A673 (cell line): Measurements from ENCODE around the gene KIF11. TPM values are rescaled to one million over a fixed set of nuclear protein-coding genes. Genes with fewer than 3 reads are reported as not detected.

Experiments
- BruUV-seq: library from RNA; stranded (reverse); fragments of 400-500 nt; replicated peaks from 2 replicates; lab custom pipeline; 2021; lab: Mats Ljungman, UMichigan
- CTCF ChIA-PET: fragments of 300-600 bp; sonication (Branson Sonifier 250); formaldehyde crosslinking; loops from one replicate; lab custom pipeline; 2022; ENCODE audit warnings: antibody characterized with exemption; lab: Charles Lee
- POLR2A ChIA-PET: fragments of 300-600 bp; sonication (Branson Sonifier 250); formaldehyde crosslinking; loops from one replicate; lab custom pipeline; 2022; ENCODE audit warnings: antibody characterized with exemption; ENCODE audit not compliant: low non-redundant PET; lab: Charles Lee
- DNase-seq: peaks from one replicate; pipeline ENCODE4 v3.0.0-alpha.2; 2015; ENCODE audit warnings: low spot score
- H3K27ac ChIP-seq: fragments of 200-600 bp; sonication (generic); 2 replicates; pipeline ENCODE4 v1.5.1; 2016; ENCODE audit warnings: mixed run types, low read depth, mild to moderate bottlenecking, mixed read lengths, antibody characterized with exemption, low read length; ENCODE audit not compliant: poor library complexity, severe bottlenecking
- H3K27me3 ChIP-seq: fragments of 200-600 bp; sonication (generic); replicated peaks from 2 replicates; pipeline ENCODE4 v1.6.1; 2017; ENCODE audit warnings: mixed run types, low read depth, mild to moderate bottlenecking, mixed read lengths, antibody characterized with exemption, low read length; ENCODE audit not compliant: insufficient read depth, poor library complexity
- H3K36me3 ChIP-seq: fragments of 200-600 bp; sonication (generic); 2 replicates; pipeline ENCODE4 v1.6.1; 2016; ENCODE audit warnings: mixed run types, mild to moderate bottlenecking, mixed read lengths, antibody characterized with exemption, low read length; ENCODE audit not compliant: insufficient read depth, poor library complexity, severe bottlenecking
- H3K4me1 ChIP-seq: fragments of 200-600 bp; sonication (generic); 2 replicates; pipeline ENCODE4 v1.6.1; 2017; ENCODE audit warnings: mixed run types, mild to moderate bottlenecking, mixed read lengths, antibody characterized with exemption, low read length; ENCODE audit not compliant: insufficient read depth, poor library complexity, severe bottlenecking
- H3K4me3 ChIP-seq: fragments of 200-600 bp; sonication (generic); 2 replicates; pipeline ENCODE4 v1.5.1; 2016; ENCODE audit warnings: low read depth, mixed run types, mild to moderate bottlenecking, mixed read lengths, low read length; ENCODE audit not compliant: poor library complexity, severe bottlenecking
- H3K9me3 ChIP-seq: fragments of 200-600 bp; sonication (generic); 2 replicates; pipeline ENCODE4 v1.6.1; 2016; ENCODE audit warnings: mixed run types, low read depth, mild to moderate bottlenecking, mixed read lengths, antibody characterized with exemption, low read length; ENCODE audit not compliant: poor library complexity, severe bottlenecking
- EZH2 ChIP-seq: fragments of 200-600 bp; sonication (generic); IDR thresholded peaks from 2 replicates; pipeline ENCODE4 v1.6.1; 2017; ENCODE audit warnings: borderline replicate concordance, low read depth, mild to moderate bottlenecking, mixed read lengths, antibody characterized with exemption, low read length; ENCODE audit not compliant: poor library complexity, severe bottlenecking
- intact Hi-C: fragments of 100-400 bp; cut with micrococcal nuclease; formaldehyde crosslinking; loops from one replicate; pipeline ENCODE4 v1.10.0; 2022; ENCODE audit not compliant: unreplicated experiment
- total RNA-seq: library from RNA; stranded (reverse); gene quantifications from 2 replicates; pipeline ENCODE4 v1.2.3, GENCODE V29; 2021
- TF ChIP-seq, protein P1 (sequence below): fragments of 300-800, 200-600 bp; sonication (generic); conservative IDR thresholded peaks from 2 replicates; pipeline ENCODE4 v1.5.1; 2017; ENCODE audit warnings: low read depth, mild to moderate bottlenecking, antibody characterized with exemption, low read length, moderate library complexity, mixed read lengths

Gene KIF11
- total RNA-seq, 1 experiment from 2014 or later, result 92.0 TPM

DNA sequence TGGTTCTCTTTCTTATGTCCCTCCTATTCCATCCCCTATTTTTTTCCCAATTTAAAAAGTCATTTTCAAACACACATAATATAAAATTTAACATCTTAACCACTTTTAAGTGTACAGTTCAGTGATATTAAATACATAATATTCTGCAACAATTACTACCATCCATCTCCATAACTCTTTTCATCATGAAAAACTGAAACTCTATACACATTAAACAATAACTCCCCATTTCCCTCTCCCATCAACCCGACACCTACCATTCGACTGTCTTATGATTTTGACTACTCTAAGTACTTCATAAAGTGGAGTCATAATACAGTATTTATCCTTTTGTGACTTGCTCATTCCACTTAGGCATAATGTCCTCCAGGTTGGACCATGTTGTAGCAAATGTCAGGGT lies 2.6 kb downstream of the KIF11 start:
- peaks cover 7% of the 10 kb centered on the region for H3K9me3 ChIP-seq
- no peaks in the 10 kb centered on the region for H3K27me3 ChIP-seq
- intact Hi-C loops, result loop anchor here (10.0 kb wide), 1 partner anchor 249 kb away; the partner anchor contains the start of gene EXOC6
- ChIA-PET CTCF (no interaction called here), POLR2A (no interaction called here)
- peak overlapping the region; percentile 81 for H3K4me3 ChIP-seq
- no TSS peak for BruUV-seq
- peaks cover 8% of the 10 kb centered on the region for H3K36me3 ChIP-seq
- TF ChIP-seq, protein P1, sequence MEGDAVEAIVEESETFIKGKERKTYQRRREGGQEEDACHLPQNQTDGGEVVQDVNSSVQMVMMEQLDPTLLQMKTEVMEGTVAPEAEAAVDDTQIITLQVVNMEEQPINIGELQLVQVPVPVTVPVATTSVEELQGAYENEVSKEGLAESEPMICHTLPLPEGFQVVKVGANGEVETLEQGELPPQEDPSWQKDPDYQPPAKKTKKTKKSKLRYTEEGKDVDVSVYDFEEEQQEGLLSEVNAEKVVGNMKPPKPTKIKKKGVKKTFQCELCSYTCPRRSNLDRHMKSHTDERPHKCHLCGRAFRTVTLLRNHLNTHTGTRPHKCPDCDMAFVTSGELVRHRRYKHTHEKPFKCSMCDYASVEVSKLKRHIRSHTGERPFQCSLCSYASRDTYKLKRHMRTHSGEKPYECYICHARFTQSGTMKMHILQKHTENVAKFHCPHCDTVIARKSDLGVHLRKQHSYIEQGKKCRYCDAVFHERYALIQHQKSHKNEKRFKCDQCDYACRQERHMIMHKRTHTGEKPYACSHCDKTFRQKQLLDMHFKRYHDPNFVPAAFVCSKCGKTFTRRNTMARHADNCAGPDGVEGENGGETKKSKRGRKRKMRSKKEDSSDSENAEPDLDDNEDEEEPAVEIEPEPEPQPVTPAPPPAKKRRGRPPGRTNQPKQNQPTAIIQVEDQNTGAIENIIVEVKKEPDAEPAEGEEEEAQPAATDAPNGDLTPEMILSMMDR, result no peak
- TF ChIP-seq EZH2, result no peak
- H3K27ac ChIP-seq, result no peak overlapping the region
- no peak for DNase-seq
- H3K4me1 ChIP-seq, result peaks cover 17% of the 10 kb centered on the region

DNA sequence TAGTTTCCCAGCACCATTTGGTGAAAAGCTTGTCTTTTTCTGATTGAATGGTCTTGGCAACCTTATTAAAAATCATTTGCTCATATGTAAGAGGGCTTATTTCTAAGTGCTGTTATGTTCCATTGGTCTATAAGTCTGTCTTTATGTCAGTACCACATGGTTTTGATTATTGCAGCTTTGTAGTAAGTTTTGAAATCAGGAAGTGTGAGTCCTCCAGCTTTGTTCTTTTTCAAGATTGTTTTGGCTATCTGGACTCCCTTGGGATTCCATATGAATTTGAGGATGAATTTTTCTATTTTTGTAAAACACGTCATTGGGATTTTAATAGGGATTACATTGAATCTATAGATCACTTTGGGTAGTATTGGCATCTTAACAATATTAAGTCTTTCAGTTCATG lies 5.4 kb downstream of the KIF11 start:
- TF ChIP-seq EZH2, result no peak
- no TSS peak for BruUV-seq
- intact Hi-C loops, result loop anchor here (10.0 kb wide), 1 partner anchor 246 kb away; the partner anchor contains the start of gene EXOC6
- H3K9me3 ChIP-seq, result peaks cover 10% of the 10 kb centered on the region
- DNase-seq, result no peak
- H3K4me3 ChIP-seq, result no peak overlapping the region
- peaks cover 13% of the 10 kb centered on the region for H3K36me3 ChIP-seq
- ChIA-PET POLR2A (no interaction called here), CTCF (no interaction called here)
- no peak overlapping the region for H3K27ac ChIP-seq
- no peaks in the 10 kb centered on the region for H3K27me3 ChIP-seq
- H3K4me1 ChIP-seq, result no peaks in the 10 kb centered on the region

DNA sequence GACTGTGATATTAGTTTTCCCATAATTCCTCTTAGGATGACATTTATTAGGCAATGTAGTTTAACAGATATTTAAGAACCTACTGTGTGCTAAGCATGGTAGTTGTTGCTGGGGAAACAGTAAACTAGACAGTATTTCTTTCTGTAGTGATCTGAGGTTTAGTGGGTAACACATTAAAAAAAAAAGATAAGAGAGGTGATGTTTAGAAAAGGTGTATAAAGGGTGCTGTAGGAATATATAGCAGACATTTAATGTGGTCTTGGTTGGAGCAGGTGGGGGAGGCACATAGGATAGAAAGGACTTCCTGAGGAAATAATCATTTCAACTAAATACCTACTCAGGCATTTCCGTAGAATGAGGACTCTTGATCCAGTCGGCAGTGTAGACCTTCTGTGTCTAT lies 11.9 kb downstream of the KIF11 start:
- POLR2A ChIA-PET, result no interaction called here
- no TSS peak for BruUV-seq
- no peak for TF ChIP-seq EZH2
- TF ChIP-seq, protein P1, result no peak
- Histone ChIP-seq H3K9me3 (peaks cover 3% of the 10 kb centered on the region), H3K4me1 (peaks cover 4% of the 10 kb centered on the region), H3K27ac (no peak overlapping the region), H3K36me3 (peaks cover 49% of the 10 kb centered on the region), H3K4me3 (no peak overlapping the region), H3K27me3 (no peaks in the 10 kb centered on the region)
- intact Hi-C loops, result no loop called here
- no peak for DNase-seq
- CTCF ChIA-PET, result no interaction called here

DNA sequence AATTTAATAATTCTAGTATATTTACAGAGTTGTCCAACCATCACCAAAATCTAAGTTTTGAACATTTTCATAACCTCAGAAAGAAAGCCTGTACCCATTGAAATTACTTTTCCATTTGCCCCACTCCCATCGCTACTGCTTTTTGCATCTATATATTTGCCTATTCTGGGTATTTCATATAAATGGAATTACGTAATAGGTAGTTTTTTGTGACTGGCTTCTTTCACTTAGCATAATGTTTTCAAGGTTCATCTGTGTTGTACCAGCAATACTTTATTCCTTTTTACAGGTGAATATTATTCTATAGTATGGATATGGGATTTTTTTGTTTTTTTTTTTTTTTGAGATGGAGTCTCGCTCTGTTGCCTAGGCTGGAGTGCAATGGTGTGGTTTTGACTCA lies 22.6 kb downstream of the KIF11 start:
- CTCF ChIA-PET, result no interaction called here
- POLR2A ChIA-PET, result no interaction called here
- TF ChIP-seq, protein P1, result no peak
- no peak for TF ChIP-seq EZH2
- Histone ChIP-seq H3K27me3 (no peaks in the 10 kb centered on the region), H3K27ac (no peak overlapping the region), H3K4me3 (no peak overlapping the region), H3K9me3 (no peaks in the 10 kb centered on the region), H3K36me3 (peaks cover 88% of the 10 kb centered on the region), H3K4me1 (no peaks in the 10 kb centered on the region)
- intact Hi-C loops, result no loop called here
- no TSS peak for BruUV-seq
- no peak for DNase-seq
